GM18526 (cell line): ENCODE measurements around the gene GOLGA6C.

Experiments
- POLR2A ChIP-seq: IDR thresholded peaks from 3 replicates; pipeline ENCODE4 v1.6.1; 2011; ENCODE audit not compliant: insufficient read length; ENCODE audit errors: extremely low read depth

Gene GOLGA6C

DNA sequence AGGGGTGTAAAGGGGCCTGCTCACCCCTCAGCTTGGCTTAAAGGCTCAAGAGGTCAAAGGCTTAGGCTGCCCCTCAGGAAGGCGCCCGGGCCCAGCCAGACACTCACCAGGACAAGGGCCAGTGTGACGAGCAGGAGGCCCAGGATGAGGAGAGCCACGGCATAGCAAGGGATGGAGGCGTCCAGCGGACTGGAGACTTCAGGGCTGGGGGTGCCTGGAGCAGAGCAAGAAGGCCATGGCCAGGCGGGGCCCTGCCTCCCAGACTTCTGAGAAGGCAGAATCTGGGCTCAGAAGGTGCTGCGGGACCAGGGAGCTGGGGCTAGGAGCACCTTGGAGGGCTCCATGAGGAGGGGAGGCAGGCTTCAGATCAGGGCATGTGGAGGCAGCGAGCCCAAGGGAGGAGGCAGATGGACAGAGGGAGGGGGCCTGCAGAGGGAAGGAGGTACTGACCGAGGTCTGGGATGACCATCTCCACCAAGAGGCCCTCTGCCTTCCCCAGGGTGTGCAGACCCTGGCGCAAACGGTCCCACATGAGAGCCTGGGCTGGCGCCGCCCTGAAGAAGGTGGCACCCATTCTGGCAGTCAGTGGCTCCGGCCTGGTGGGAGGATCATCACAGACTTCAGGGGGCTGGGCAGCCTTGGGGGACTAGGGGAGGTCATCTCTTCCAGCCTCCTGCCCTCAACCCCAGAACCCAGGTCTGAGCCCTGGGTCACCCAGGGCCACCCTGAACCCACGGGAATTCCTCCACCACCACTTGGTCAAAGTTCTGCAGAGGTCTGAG, 32.0 kb upstream of the GOLGA6C start:
- TF ChIP-seq POLR2A: no peak

DNA sequence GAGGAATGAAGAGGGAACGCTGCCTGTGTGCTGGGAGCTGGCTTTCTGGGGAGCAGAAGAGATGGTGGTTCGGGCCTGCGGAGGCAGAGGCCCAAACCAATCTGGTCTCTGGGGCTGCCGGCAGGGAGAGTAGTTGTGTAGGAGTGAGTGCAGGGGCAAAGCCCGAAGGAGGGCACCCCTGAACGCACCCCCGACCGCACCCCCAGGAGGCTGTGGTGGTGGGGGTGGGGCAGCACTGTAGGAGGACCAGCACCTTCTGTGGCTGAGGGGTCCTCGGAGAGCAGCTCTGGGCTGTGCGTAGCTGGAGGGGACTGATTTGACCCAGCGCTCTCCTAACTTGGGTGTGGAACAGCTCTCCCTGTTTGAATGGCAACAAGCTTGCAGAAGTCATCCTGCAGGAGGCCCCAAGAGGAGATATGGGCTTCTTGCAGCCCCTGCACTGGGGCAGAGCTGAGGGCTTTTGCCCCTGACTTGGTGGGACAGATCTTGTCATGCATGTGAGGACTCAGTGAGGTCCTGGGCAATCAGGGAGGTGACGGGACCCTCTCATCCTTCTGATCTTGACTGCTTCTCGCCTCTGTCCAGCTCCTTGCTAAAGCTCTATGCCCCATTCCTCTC, 30.4 kb upstream of the GOLGA6C start:
- no peak for TF ChIP-seq POLR2A

DNA sequence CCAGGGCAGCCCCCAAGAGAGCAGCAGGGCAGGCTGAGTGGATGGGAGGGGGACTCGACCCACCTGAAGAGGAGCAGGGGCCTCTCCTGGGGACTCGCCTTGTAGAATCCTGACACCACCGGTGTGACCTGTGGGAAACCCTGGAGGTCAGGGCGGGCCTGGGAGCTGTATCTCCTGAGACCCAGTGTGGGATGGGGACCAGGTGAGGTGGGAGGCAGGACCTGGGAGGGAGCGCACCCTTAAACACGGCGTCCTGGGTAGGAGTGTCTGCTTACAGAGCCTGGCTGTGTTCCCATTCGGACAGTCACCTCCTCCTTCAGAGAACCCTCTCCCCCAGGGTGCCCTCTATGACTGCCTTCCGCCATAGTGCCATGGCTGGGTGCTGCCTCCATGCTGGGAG, 29.3 kb upstream of the GOLGA6C start:
- TF ChIP-seq POLR2A: no peak

DNA sequence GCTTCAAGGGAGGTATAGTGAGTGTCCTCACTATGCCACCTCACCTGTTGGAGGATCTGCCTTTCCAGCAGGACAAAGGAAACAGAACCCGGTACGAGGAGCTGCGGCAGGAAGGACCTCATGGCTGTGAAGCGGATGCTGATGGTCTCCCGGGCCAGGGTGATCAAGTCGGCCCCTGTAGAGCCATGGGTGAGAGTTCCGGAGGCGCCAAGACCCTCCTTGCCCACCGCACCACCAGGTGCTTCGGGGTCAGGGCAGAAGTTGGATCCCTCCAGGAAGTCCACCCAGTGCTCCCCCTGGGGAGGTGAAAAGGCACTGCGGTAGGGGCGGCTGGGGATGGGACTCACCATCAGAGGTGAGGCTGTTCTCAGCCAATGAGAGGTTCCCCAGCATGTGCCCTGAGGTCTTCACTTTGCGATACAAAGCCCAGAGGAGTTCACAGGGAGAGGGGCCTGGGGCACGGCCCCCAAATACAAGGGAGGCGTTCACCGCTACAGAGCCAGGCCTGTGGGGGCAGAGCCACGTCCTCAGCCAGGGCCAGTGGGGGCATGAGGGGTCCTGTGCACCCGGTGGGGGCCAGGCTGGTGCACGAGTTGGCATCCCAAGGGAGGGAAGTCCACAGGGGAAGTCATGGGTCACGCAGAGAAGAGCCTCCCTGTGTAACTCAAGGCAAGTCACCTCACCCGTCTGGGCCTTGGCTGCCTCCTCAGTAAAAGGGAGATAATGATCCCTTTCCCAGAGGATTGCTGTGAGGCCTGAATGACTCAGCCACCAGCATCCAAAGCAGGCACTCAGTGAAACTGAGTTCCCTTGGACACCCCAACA, 28.7 kb upstream of the GOLGA6C start:
- no peak for TF ChIP-seq POLR2A

DNA sequence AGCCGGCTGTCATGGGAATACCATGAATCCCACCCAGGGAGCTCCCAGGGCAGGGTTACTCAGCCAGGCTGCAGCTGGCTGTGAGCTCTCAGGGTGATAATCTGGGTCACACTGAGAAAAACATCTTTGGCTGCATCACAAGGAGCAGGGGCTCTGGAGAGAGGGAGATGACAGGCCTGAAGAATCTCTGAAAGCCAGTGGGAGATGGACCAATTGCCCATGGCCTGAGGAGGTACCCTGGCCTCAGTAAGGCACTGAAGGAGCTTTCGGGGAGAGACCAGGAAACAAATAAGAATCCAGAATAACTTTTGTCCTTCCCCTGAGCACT, 28.2 kb upstream of the GOLGA6C start:
- TF ChIP-seq POLR2A: no peak

DNA sequence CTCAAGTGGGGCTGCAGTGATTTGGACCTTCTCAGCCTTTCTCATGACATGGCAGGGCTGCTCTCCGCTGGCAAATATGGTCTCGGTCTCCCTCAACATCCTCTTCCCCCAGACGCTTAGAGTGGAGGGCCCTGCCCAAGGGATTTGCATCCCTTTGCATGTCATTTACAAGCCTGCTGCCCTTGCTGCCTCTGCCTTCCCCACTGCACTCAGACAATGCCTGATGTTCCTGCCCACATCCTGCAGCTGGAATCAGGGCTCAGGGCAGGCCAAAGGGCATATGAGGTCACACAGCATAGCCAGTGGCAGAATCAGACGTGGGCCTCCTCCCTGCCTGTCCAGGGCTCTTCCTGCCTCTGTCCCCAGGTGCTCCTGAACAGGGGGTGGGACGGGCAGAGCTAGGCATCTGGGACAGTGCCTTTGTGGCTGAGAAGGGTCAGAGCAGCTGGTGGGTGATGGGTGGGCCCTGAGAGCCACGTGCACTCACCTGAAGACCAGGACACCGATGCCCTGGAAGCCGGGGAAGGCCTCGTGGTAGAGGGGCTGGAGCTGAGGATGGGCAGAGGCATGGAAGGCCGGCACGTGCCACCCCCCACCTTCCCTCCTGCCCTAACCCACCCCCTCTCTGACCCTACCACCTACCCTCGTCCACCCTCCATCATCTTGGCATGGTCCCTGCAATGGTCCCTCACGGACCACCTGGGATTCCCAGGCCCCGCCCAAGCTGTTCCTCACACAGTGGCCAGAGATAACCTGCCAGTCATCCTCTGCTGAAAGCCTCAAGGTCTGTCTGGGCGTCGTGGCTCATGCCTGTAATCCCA, 27.4 kb upstream of the GOLGA6C start:
- TF ChIP-seq POLR2A: no peak

DNA sequence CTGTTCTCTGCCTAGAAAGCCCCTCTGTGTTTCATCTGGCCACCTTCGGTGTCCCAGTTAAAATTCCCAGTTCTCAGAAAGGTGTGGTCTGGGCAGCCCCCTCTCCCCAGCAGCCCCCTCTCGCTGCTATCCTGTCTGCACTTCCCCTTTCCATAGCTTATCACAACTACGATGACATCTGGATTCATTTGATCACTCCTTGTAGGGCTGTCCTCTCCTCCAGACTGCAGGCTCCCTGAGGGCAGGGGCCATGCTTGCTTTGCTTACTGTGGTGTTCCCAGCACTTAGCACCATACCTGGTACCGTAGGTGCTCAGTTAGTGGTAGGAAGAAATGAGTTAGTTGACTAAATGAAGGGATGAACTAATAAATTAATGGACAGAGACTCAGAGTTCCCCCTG, 26.3 kb upstream of the GOLGA6C start:
- no peak for TF ChIP-seq POLR2A

DNA sequence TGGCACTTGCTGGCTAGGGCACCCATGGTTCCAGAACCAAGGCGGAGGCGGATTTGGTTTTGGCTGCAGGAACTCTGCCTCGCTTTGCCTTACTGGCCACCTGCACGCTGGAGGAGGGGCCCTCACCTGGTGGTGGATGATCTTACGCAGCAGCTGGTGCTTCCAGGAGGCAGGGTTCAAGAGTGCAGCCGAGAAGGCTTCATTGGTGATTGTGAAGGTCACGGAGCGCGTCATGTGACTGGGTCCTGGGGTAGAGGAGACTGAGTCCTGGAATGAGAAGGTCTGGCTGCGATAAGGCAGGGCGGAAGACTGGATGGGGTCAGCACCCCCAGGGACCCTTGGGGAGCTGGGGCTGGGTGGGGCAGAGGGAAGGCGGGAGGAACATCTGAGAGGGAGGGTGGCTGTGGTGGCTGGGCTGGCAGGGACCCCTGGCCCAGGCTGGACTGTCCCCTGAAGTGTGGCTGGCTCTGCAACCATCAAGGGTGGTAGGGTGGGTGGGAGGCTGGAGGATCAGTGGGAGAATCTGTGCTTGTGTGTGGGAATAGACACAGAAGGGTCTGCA, 25.8 kb upstream of the GOLGA6C start:
- no peak for TF ChIP-seq POLR2A

DNA sequence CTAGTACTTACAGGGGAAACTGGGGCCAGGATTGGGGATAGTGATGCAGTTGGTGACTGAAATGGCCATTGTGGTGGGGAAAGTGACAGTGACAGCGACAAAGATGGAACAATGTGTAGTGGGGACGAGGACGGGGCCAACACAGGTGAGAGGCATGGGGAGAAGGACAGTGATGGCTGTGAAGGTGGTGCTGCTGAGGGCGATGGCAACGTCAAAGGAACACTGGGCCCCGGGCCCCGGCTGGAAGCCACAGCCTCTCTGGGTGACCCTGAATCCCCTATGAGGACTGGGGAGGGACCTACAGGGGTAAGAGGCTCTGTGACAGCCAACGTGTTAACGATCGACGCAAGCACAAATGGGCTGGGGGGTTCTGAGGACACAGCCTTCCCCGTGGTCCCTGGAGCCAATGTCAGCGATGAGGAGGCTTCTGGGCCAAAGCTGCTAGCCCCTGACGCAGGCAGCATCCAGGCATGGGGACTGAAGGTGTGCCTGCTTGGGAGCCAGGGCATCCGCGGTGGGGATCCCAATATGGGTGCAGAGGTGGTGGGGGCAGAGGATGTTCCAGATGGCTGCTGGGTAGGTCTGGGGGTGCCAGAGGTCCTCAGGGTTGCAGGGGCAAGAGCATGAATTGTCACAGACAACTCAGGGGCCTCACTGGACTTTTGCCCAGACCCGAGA, 25.2 kb upstream of the GOLGA6C start:
- TF ChIP-seq POLR2A: no peak

DNA sequence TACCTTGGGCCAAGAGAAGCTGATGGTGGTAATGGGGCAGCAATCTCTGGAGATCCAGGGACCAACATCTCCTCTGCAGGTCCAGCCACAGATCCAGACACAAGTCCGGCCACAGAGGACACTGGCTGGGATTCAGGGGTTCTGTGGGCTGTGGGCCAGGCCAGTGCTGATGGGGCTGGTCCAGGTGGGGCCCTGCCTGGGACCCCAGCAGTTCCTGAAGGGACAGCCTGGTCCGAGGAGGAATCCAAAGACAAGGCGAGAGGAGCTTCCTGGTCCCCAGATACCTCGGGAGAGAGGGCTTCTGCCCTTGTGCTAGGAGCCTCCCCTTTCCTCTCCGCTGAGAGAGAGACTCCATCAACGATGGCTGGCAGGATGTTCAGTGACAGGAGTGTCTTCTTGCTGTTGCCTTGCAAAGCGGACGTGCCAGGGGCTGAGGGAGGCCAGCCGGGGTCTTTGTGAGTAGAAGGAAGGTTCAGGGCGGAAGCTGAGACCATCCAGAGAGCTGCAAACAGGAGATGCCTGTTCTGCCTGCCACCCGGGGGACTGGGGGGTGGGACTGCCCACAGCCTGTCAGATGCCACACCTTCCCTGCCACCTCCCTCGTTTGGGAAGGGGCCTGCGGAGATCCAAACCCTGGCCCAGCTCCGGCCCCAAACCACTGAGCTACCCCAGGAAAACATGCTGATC, 24.5 kb upstream of the GOLGA6C start:
- no peak for TF ChIP-seq POLR2A

DNA sequence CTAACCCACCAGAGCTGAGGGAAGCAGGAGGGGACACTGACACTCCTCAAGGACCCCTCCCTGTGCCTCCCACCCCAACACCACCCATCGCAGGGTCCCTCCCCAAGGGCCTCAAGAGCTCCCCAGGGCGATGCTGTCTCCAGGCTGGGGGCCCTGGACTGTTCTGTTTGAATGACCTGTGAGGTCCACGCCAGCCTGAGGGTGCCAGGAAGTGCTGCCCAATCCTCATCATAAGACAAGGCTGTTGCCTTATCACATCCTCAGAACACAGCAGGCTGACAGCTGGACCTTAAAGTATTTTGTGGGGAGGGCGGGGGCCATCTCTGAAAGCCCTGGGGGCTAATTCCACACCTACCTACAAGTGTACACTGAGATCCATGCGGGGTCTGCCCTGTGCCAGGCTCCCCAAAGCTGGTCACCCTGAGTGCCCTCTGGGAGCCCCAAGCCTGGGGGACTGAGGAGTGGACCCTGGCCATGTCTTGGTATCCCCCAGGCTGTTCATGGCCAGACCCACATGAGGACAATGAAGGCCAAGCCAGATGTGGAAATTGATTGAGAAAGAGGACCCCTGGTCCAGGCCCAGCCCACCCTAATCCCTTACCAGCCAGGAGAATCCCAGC, 23.8 kb upstream of the GOLGA6C start:
- TF ChIP-seq POLR2A: no peak

DNA sequence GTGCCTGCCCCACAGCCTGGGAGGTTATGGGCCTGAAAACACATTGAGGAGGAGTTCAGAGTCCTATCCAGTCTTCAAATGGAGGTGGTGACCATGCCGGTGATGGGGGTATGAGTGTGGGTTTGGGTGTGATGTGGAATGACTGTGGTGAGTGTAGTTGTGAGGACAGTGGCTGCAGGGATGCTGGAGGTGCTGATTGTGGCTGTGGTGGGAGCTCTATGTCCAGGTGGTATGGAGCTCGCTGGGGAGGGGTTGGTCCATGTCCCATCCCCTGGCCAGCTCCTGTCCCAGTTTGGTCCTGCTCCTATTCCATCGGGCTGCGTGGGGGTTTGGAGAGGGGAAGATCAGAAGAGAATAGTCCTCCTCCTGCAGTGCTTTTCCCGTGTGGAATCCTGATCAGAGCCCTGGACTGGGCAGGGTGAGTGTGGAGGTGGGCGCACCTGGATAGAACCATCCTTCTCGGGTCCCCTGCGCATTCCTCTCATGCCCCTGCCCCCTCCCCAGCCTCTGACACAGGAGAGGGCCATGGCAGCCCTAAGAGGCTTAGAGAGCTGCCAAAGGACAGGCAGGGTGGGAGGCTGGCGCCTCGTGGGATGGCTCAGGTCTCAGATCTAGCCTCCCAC, 23.0 kb upstream of the GOLGA6C start:
- no peak for TF ChIP-seq POLR2A
